IPS-20b (cell line): Measurements from ENCODE around the gene MYO7B.
"Not testable (repeated sequence)": the region's sequence is repeated elsewhere in the genome, so short reads cannot be mapped to it uniquely, and the experiment has no call there.

Experiments
- H3K27ac ChIP-seq: one replicate; pipeline ENCODE4 v1.5.1; 2013; ENCODE audit warnings: low read length
- H3K27me3 ChIP-seq: 2 replicates; pipeline ENCODE4 v1.6.1; 2013; ENCODE audit warnings: mild to moderate bottlenecking, low read length, inconsistent platforms; ENCODE audit not compliant: insufficient read depth
- H3K36me3 ChIP-seq: 2 replicates; pipeline ENCODE4 v1.6.1; 2013; ENCODE audit warnings: low read depth, mild to moderate bottlenecking, inconsistent platforms, low read length, moderate library complexity; ENCODE audit not compliant: insufficient read depth
- H3K4me1 ChIP-seq: 2 replicates; pipeline ENCODE4 v1.6.1; 2013; ENCODE audit warnings: mild to moderate bottlenecking, control low read depth, inconsistent platforms, low read length, moderate library complexity; ENCODE audit not compliant: insufficient read depth
- H3K4me3 ChIP-seq: 2 replicates; pipeline ENCODE4 v1.5.1; 2013; ENCODE audit warnings: mild to moderate bottlenecking, low read length, inconsistent platforms
- H3K9ac ChIP-seq: 2 replicates; pipeline ENCODE4 v1.6.1; 2013; ENCODE audit warnings: low read depth, mild to moderate bottlenecking, inconsistent platforms, low read length, moderate library complexity
- H3K9me3 ChIP-seq: 2 replicates; pipeline ENCODE4 v1.6.1; 2013; ENCODE audit warnings: mild to moderate bottlenecking, low read depth, low read length, inconsistent platforms; ENCODE audit not compliant: insufficient read depth

Gene MYO7B

DNA sequence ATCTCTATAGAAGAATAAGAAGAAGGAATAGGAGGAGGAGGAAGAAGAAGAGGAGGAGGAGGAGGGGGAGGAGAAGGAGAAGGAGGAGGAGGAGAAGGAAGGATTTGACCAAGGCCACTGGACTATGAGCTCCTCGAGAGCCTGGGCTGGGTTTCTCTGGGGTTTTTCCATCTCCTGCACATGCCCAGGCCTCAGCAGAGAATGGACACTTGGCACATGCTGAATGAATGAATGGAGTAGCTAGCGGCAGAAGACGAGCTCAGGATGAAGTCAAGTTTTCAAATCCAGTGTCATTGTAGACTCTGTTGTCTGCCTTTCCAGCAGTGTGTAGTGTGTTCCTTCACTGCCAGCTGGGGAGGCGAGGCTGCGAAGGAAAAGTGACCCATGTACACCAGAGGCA lies 2.2 kb downstream of the MYO7B start:
- peaks cover 10% of the 10 kb centered on the region; the same call in 1 of the 2 replicates for H3K27me3 ChIP-seq
- H3K4me1 ChIP-seq, result no peaks in the 10 kb centered on the region
- no peak overlapping the region for H3K9ac ChIP-seq
- H3K27ac ChIP-seq, result no peak overlapping the region
- H3K36me3 ChIP-seq, result no peaks in the 10 kb centered on the region
- H3K9me3 ChIP-seq, result no peaks in the 10 kb centered on the region
- no peak overlapping the region for H3K4me3 ChIP-seq

DNA sequence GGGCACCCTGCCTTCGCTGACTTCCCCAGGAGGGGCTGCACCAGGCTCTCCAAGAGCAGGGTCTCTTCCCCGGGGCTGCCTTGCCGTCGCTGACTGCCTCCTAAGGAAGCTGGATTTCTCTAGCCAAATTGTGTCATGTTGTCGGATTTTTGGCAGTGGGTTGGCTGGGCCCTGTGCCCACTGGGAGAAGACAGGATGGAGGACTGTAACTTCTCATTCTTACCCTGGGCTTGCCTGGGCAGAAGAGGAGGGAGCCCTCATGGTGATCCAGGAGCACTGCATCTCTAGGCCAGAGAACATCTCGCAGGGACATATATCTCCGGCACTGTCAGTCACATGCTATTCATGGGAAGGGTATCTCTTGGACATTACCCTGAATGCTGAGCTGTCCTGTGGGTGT lies 6.3 kb downstream of the MYO7B start:
- Histone ChIP-seq H3K36me3 (no peaks in the 10 kb centered on the region), H3K4me3 (no peak overlapping the region), H3K27ac (no peak overlapping the region), H3K9ac (no peak overlapping the region), H3K4me1 (no peaks in the 10 kb centered on the region), H3K9me3 (no peaks in the 10 kb centered on the region), H3K27me3 (peaks cover 8% of the 10 kb centered on the region; the same call in 1 of the 2 replicates)

DNA sequence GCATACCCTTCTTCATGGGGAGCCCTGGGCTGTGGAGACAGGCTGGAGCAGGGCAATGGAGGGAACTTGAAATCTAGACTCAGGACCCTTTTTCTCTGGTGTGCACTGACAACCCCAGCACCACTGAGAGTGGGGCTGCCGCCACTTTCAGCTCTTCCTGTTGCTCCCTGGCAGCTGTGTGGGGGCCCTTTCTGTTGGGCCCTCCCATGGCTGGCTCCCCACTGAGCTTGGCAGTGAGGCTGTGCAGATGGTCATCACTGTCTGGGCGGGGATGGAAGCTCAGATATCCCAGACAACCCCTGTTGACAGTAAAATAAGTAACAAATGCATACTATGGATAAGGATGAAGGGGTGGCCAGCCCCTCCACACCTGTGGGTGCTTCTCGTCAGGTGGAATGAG lies 6.7 kb downstream of the MYO7B start:
- H3K27ac ChIP-seq, result no peak overlapping the region
- no peaks in the 10 kb centered on the region for H3K36me3 ChIP-seq
- no peaks in the 10 kb centered on the region for H3K4me1 ChIP-seq
- H3K9me3 ChIP-seq, result no peaks in the 10 kb centered on the region
- H3K27me3 ChIP-seq, result peaks cover 11% of the 10 kb centered on the region; the same call in 1 of the 2 replicates
- H3K9ac ChIP-seq, result no peak overlapping the region
- H3K4me3 ChIP-seq, result no peak overlapping the region

DNA sequence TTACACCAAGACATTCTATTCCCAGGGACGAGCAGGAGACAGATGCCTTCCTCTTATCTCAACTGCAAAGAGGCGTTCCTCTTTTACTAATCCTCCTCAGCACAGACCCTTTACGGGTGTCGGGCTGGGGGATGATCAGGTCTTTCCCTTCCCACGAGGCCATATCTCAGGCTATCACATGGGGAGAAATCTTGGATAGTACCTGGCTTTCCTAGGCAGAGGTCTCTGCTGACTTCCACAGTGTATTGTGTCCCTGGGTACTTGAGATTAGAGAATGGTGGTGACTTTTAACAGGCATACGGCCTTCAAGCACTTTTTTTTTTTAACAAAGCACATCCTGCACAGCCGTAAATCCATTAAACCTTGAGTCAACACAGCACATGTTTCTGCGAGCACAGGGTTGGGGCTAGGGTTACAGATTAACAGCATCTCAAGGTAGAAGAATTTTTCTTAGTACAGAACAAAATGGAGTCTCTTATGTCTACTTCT lies 7.6 kb downstream of the MYO7B start:
- not testable (repeated sequence) for H3K9me3 ChIP-seq, H3K9ac ChIP-seq, H3K4me1 ChIP-seq, H3K36me3 ChIP-seq, H3K4me3 ChIP-seq, H3K27ac ChIP-seq
- H3K27me3 ChIP-seq, result peaks cover 11% of the 10 kb centered on the region; the same call in 1 of the 2 replicates

DNA sequence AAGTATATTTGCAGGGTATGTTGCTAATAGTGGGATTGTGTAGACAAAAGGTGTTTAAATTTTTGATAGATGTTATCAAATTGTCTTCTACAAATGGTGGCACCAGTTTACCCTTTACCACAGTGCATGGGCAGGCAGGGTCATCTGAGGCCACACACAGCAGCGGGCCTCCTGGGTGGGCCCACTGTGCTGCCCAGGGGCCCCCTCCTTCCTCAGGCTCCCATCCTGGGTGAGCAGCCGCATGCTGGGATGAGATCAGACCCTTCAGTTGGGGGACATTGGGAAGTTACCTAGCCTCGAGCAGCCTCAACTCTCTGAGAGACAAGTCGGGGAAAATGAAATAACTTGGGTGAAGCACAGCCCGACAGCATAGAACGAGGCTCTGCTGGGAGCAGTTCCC lies 9.7 kb downstream of the MYO7B start:
- no peaks in the 10 kb centered on the region for H3K4me1 ChIP-seq
- no peak overlapping the region for H3K4me3 ChIP-seq
- no peak overlapping the region for H3K9ac ChIP-seq
- H3K36me3 ChIP-seq, result no peaks in the 10 kb centered on the region
- H3K9me3 ChIP-seq, result no peaks in the 10 kb centered on the region
- no peak overlapping the region for H3K27ac ChIP-seq
- peaks cover 11% of the 10 kb centered on the region; the same call in 1 of the 2 replicates for H3K27me3 ChIP-seq

DNA sequence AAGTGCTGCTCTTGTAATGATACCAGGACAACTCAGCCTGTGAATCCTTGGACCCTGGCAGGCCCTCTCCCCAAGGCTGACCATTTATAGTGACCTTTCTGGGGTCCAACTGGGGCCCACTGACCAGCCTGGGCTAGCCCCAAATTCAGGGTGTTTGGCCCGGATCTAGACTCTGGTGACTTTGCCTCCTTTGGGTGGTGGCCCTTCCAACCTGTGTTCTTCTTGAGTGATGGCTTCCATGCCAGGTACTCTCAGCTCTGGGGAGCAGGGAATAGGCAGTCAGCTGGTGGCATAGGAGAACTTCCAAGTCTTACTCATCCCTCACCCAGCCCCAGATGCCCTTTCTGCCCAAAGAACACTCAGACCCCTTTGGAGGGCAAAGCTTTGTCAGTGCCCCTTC lies 10.3 kb downstream of the MYO7B start:
- no peaks in the 10 kb centered on the region for H3K9me3 ChIP-seq
- no peaks in the 10 kb centered on the region for H3K4me1 ChIP-seq
- no peak overlapping the region for H3K27ac ChIP-seq
- H3K27me3 ChIP-seq, result peaks cover 11% of the 10 kb centered on the region; the same call in 1 of the 2 replicates
- no peaks in the 10 kb centered on the region for H3K36me3 ChIP-seq
- H3K9ac ChIP-seq, result no peak overlapping the region
- no peak overlapping the region for H3K4me3 ChIP-seq

DNA sequence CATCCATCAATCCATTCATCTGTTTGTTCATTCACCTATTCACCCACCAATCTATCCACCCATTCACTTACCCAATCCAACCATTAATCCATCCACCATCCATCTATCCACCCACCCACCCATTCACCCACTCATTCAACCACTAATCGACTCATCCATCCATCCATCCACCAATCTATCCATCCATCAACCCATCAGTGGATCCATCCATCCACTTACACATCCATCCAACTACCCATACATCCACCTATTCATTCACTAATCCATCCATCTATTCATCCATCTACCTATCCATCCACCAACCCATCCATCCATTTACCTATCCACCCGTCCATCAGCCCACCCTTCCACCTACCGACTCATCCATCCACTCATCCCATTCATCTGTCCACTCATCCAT lies 11.3 kb downstream of the MYO7B start:
- H3K9me3 ChIP-seq, result no peaks in the 10 kb centered on the region
- H3K27ac ChIP-seq, result no peak overlapping the region
- H3K27me3 ChIP-seq, result peaks cover 11% of the 10 kb centered on the region; the same call in 1 of the 2 replicates
- no peak overlapping the region for H3K4me3 ChIP-seq
- H3K9ac ChIP-seq, result no peak overlapping the region
- no peaks in the 10 kb centered on the region for H3K4me1 ChIP-seq
- no peaks in the 10 kb centered on the region for H3K36me3 ChIP-seq

DNA sequence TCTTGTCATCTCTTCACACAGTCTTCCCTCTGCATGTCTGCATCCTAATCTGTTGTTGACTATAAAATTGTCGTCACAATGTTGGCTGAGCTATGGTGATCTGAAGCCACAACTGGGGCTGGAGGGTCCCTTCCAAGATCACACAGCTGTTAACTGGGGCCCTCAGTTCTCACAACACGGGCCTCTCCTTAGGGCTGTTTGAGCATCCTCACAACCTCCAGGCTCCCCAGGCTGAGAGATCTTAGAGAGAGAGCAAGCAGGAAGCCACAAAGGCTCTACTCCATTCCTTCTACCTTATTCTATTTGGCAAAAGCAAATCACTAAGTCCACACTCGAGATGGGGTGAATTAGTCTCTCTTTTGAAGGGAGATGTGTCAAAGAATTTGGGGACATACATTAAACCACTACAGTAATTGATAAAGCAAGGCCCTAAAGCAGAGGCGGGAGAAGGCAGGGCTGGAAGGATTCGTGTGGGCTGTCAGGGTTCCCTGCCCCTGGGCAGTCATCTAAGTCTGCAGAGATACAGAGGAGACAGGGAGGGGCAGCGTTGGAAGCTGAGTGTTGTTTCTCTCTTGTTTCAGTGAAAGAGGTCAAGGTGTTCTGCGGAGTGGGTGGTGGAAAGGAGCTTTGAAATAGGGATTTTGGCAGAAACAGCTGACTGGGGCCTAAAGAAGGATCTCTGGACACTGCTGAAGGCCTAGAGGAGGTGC lies 15.9 kb downstream of the MYO7B start:
- Histone ChIP-seq H3K9ac (no peak overlapping the region), H3K36me3 (no peaks in the 10 kb centered on the region), H3K9me3 (no peaks in the 10 kb centered on the region), H3K4me1 (no peaks in the 10 kb centered on the region), H3K27ac (no peak overlapping the region), H3K27me3 (peaks cover 7% of the 10 kb centered on the region; the same call in 1 of the 2 replicates), H3K4me3 (no peak overlapping the region)

DNA sequence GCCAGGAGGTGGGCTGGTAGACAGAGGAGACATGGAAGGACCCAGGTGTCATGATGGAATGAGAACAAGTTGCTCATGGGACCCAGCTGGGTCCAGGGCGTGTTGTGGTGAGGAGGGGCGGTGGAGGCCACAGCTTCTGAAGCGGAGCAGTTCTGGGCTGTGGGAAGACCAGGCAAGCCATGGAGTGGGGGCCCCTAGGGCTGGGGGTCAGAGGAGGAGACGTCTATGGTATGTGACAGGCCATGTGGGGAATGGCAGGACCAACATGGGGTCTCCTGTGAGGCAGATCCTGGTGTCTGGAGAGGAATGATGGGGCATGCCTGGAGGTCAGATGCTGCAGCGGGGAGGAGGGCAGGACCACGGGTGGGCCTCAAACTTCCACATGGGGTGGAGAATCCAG lies 16.9 kb downstream of the MYO7B start:
- no peaks in the 10 kb centered on the region for H3K4me1 ChIP-seq
- H3K27me3 ChIP-seq, result no peaks in the 10 kb centered on the region; the same call in 1 of the 2 replicates
- H3K27ac ChIP-seq, result no peak overlapping the region
- no peak overlapping the region for H3K9ac ChIP-seq
- no peaks in the 10 kb centered on the region for H3K36me3 ChIP-seq
- H3K9me3 ChIP-seq, result no peaks in the 10 kb centered on the region
- H3K4me3 ChIP-seq, result no peak overlapping the region

DNA sequence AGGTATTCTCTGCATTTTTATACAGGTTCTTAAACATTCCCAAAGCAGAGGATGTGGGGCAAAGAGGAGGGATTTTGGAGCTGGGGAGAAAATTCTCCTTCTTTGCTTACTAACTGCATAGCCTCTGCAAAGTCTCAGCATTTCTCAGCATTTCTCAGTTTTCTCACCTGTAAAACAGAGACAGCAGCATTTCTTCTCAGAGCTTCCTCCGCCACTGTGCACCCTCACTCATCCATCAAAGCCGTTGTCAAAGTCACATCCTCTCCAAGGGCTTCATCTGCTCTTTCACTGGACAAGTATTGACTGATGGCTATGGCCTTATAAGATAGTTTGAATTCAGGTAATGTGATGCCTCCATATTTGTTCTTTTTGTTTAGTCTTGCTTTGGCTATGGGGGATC lies 17.4 kb downstream of the MYO7B start:
- no peak overlapping the region for H3K27ac ChIP-seq
- no peaks in the 10 kb centered on the region for H3K4me1 ChIP-seq
- H3K9me3 ChIP-seq, result no peaks in the 10 kb centered on the region
- H3K9ac ChIP-seq, result no peak overlapping the region
- no peak overlapping the region for H3K4me3 ChIP-seq
- no peaks in the 10 kb centered on the region; the same call in 1 of the 2 replicates for H3K27me3 ChIP-seq
- no peaks in the 10 kb centered on the region for H3K36me3 ChIP-seq

DNA sequence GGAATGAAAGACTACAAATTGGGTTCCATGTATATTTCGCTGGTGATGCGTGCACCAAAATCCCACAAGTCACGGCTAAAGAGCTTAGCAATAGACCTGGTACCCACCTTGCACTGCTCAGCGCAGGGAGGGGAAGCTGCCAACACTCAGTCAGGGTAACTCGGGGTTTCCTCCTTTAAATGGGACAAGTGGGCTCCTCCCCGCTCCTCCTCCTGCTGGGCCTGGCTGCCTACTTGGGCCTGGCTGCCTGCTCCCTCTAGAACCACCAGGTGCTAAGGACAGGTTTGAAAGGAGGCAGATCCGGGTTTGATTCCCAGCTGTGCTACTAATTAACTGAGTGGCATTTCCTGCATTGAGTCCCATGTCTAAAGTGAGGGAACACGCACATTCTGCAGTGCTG lies 23.4 kb downstream of the MYO7B start:
- no peaks in the 10 kb centered on the region for H3K4me1 ChIP-seq
- no peaks in the 10 kb centered on the region for H3K27me3 ChIP-seq
- H3K27ac ChIP-seq, result no peak overlapping the region
- no peak overlapping the region for H3K4me3 ChIP-seq
- no peaks in the 10 kb centered on the region for H3K36me3 ChIP-seq
- no peak overlapping the region for H3K9ac ChIP-seq
- no peaks in the 10 kb centered on the region for H3K9me3 ChIP-seq

DNA sequence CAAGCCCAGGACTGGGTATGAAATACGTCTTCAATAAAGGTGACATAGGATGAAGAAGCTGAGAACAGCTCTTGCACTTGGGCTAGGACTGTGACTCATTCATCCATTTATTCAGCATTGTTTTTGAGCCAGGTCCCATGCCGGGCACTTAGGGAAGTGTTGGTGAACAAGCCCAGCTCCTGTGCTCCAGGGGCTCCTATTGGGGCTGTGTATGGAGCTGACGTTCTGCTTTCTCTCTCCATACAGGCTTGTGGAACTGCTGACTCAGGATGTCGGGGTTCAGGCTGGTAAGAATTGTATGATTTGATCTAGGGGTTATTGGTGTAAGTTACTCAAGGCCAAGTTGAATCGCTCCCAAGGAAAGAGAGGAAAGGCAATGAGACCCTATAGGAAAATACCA lies 24.0 kb downstream of the MYO7B start:
- no peaks in the 10 kb centered on the region for H3K9me3 ChIP-seq
- no peak overlapping the region for H3K9ac ChIP-seq
- H3K27me3 ChIP-seq, result no peaks in the 10 kb centered on the region
- no peak overlapping the region for H3K4me3 ChIP-seq
- H3K36me3 ChIP-seq, result no peaks in the 10 kb centered on the region
- H3K27ac ChIP-seq, result no peak overlapping the region
- H3K4me1 ChIP-seq, result no peaks in the 10 kb centered on the region
